Hepatocyte (in vitro differentiated cells): Measurements from ENCODE around the gene KCNQ5.
"Not testable (repeated sequence)": the region's sequence is repeated elsewhere in the genome, so short reads cannot be mapped to it uniquely, and the experiment has no call there.

Source experiments
- CTCF ChIP-seq: fragments of 200-600 bp; sonication (generic); IDR thresholded peaks from 2 replicates; pipeline ENCODE4 v1.5.1; 2016; ENCODE audit warnings: antibody characterized with exemption, mild to moderate bottlenecking; ENCODE audit not compliant: poor library complexity
- EZH2phosphoT487 ChIP-seq: fragments of 200-600 bp; sonication (generic); IDR thresholded peaks from one replicate; pipeline ENCODE4 v1.6.1; 2018; ENCODE audit warnings: antibody characterized with exemption, mild to moderate bottlenecking, low read depth, moderate library complexity; ENCODE audit not compliant: unreplicated experiment, severe bottlenecking

GRCh38 chr6:72984189-72984831 lies 362.4 kb downstream of the KCNQ5 start:
- TF ChIP-seq CTCF, EZH2phosphoT487: not testable (repeated sequence)
